Esophagus squamous epithelium (tissue), 5 donors: ENCODE data around the gene FAM174C. TPM values are rescaled to one million over a fixed set of nuclear protein-coding genes. Genes with fewer than 3 reads are reported as not detected.
A peak's percentile ranks its signal among the peaks of the same experiment; 100 is the strongest.

Experiments used
- DNase-seq: peaks from one replicate; lab custom pipeline; 2025; lab: John Stamatoyannopoulos, UW
- H3K27ac ChIP-seq, 4 donors: fragments of 200-600 bp; sonication (generic); one replicate each; pipeline ENCODE4 v1.5.1; 2016 to 2019; ENCODE audit warnings: mild to moderate bottlenecking in 1 of 4
- H3K27me3 ChIP-seq, 4 donors: fragments of 200-600 bp; sonication (generic); 1 replicate in 3 of 4; 2 replicates in 1 of 4; pipeline versions ENCODE4 v1.5.1 to v1.6.0; 2017 to 2021; ENCODE audit warnings: antibody characterized with exemption in 1 of 4
- H3K36me3 ChIP-seq, 3 donors: fragments of 200-600 bp; sonication (generic); one replicate each; pipeline ENCODE4 v1.5.1; 2016 to 2019
- H3K4me1 ChIP-seq, 3 donors: fragments of 200-600 bp; sonication (generic); one replicate each; pipeline ENCODE4 v1.5.1; 2017 to 2019
- H3K4me3 ChIP-seq, 4 donors: fragments of 200-600 bp; sonication (generic); 1 replicate in 3 of 4; 2 replicates in 1 of 4; pipeline ENCODE4 v1.5.1; 2016 to 2019; ENCODE audit warnings: mild to moderate bottlenecking in 2 of 4, moderate library complexity in 1 of 4
- H3K9me3 ChIP-seq, 3 donors: fragments of 200-600 bp; sonication (generic); one replicate each; pipeline ENCODE4 v1.5.1; 2016 to 2019
- POLR2A ChIP-seq, 4 donors: fragments of 450-650 bp; IDR thresholded peaks; one replicate each; pipeline ENCODE4 v1.6.1; 2017; ENCODE audit warnings: antibody characterized with exemption in 4 of 4, mild to moderate bottlenecking in 4 of 4, moderate library complexity in 3 of 4
- WGBS, 2 donors: methylation state at CpG; one replicate each; pipeline ENCODE4 v1.1.5; 2018; 5-methylcytosine and 5-hydroxymethylcytosine counted together
- intact Hi-C: fragments of 100-400 bp; cut with DNase I; formaldehyde crosslinking; loops from one replicate; pipeline ENCODE4 v1.15.0; 2022
- total RNA-seq, 4 donors: library from RNA; depleted of rRNA; stranded (reverse); fragments of >200 nt; gene quantifications; one replicate each; pipeline ENCODE4 v1.1.0, GENCODE V29; 2016
- TF ChIP-seq, protein P1 (sequence below), 6 experiments: fragments of 450-650 bp in 4 of 6; fragments of 200-600 bp in 2 of 6; sonication (generic) in 2 of 6; IDR thresholded peaks; one replicate each; pipeline ENCODE4 v1.5.1; 2016 to 2019; ENCODE audit warnings: antibody characterized with exemption in 6 of 6, mild to moderate bottlenecking in 4 of 6, moderate library complexity in 4 of 6
- donor health status: DM: yes; HTN: yes; CAD: no.

The FAM174C gene
- total RNA-seq, 4 donors from 2014 or later: 31.5 to 69.8 (median 50.5) TPM

DNA sequence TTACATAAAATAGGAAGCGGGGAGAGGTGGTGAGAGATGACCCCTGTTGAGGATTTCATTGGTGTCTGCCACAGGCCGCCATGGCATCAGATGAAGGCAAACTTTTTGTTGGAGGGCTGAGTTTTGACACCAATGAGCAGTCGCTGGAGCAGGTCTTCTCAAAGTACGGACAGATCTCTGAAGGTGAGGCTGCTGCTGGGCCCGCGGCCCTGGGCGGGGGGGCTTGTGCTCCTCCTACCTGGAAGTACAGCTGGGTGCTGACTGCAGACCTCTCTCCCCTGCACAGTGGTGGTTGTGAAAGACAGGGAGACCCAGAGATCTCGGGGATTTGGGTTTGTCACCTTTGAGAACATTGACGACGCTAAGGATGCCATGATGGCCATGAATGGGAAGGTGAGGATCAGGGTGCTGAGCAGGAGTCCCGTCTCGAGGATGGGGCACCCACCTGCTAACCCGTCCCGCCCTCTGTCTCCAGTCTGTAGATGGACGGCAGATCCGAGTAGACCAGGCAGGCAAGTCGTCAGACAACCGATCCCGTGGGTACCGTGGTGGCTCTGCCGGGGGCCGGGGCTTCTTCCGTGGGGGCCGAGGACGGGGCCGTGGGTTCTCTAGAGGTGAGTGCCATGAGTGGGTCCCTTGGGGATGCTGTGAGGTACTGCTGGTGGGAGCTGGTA, 4.3 kb upstream of the FAM174C start:
- H3K9me3 ChIP-seq: no peaks in the 10 kb centered on the region
- H3K36me3 ChIP-seq: peaks cover 24 to 50% (median 26%) of the 10 kb centered on the region in 3 donors
- H3K27me3 ChIP-seq: no peaks in the 10 kb centered on the region
- intact Hi-C loops: loop anchor here (10.0 kb wide), 1 partner anchor 134 kb away; the partner anchor contains the start of genes DAZAP1 and GAMT
- TF ChIP-seq, protein P1, sequence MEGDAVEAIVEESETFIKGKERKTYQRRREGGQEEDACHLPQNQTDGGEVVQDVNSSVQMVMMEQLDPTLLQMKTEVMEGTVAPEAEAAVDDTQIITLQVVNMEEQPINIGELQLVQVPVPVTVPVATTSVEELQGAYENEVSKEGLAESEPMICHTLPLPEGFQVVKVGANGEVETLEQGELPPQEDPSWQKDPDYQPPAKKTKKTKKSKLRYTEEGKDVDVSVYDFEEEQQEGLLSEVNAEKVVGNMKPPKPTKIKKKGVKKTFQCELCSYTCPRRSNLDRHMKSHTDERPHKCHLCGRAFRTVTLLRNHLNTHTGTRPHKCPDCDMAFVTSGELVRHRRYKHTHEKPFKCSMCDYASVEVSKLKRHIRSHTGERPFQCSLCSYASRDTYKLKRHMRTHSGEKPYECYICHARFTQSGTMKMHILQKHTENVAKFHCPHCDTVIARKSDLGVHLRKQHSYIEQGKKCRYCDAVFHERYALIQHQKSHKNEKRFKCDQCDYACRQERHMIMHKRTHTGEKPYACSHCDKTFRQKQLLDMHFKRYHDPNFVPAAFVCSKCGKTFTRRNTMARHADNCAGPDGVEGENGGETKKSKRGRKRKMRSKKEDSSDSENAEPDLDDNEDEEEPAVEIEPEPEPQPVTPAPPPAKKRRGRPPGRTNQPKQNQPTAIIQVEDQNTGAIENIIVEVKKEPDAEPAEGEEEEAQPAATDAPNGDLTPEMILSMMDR (IDR thresholded peaks at IDR 0.05): no peak
- TF ChIP-seq POLR2A (IDR thresholded peaks at IDR 0.05): no peak
- H3K4me3 ChIP-seq: peak overlapping the region in 3 of 4 donors; percentile 73 to 95 (median 81)
- DNase-seq: no peak
- peaks cover 74 to 88% (median 74%) of the 10 kb centered on the region in 3 donors for H3K4me1 ChIP-seq
- peak overlapping the region; percentile 98 to 100 (median 99) for H3K27ac ChIP-seq
- 43 to 46% methylated on average over 8 to 13 of the region's 26 CpGs for WGBS, 2 donors

DNA sequence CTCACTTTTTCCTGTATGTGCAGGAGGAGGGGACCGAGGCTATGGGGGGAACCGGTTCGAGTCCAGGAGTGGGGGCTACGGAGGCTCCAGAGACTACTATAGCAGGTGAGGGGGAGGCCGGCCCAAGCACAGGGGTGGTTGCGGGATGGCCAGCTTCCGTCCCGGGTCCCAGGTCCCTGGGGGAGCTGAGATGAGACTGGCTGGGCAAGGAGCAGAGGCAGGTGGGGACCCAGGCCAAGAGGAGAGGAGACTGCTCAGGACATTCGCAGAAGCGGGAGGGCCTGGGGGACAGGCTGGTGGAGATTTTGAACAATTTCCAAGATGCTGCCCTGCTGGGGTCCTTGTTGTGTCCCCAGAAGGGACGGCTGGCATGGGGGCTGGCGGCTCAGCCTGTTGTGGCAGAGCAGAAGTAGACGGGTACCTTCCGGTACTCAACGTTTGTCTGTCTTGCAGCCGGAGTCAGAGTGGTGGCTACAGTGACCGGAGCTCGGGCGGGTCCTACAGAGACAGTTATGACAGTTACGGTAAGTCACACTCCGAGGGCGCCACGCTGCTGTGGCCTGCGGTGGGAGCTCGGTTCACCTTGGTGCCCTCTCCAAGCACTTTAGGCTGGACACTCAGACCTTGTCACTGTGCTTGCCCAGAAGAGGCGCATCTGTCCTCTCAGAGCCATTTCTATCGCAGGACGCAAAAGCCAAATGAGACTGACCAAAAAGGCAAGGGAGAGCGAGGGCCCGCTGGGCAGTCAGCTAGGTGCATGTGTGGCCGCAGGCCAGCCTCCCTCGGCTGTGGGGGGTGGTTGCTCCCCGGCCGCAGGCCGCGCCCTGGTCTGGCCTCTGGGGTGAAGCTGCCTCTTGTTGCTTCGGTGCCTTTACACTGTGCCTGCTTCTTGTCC, 3.6 kb upstream of the FAM174C start:
- Histone ChIP-seq H3K4me3 (peak overlapping the region in 3 of 4 donors; percentile 73 to 95 (median 81)), H3K27ac (peak overlapping the region; percentile 98 to 100 (median 99)), H3K27me3 (no peaks in the 10 kb centered on the region), H3K36me3 (peaks cover 24 to 50% (median 26%) of the 10 kb centered on the region in 3 donors), H3K9me3 (no peaks in the 10 kb centered on the region), H3K4me1 (peaks cover 74 to 88% (median 78%) of the 10 kb centered on the region in 3 donors)
- no peak for DNase-seq
- WGBS, 2 donors: 68 to 69% methylated on average over 11 to 14 of the region's 37 CpGs
- TF ChIP-seq, protein P1 (IDR thresholded peaks at IDR 0.05): no peak
- TF ChIP-seq POLR2A (IDR thresholded peaks at IDR 0.05): no peak
- intact Hi-C loops: loop anchor here (10.0 kb wide), 1 partner anchor 133 kb away; the partner anchor contains the start of genes DAZAP1 and GAMT

DNA sequence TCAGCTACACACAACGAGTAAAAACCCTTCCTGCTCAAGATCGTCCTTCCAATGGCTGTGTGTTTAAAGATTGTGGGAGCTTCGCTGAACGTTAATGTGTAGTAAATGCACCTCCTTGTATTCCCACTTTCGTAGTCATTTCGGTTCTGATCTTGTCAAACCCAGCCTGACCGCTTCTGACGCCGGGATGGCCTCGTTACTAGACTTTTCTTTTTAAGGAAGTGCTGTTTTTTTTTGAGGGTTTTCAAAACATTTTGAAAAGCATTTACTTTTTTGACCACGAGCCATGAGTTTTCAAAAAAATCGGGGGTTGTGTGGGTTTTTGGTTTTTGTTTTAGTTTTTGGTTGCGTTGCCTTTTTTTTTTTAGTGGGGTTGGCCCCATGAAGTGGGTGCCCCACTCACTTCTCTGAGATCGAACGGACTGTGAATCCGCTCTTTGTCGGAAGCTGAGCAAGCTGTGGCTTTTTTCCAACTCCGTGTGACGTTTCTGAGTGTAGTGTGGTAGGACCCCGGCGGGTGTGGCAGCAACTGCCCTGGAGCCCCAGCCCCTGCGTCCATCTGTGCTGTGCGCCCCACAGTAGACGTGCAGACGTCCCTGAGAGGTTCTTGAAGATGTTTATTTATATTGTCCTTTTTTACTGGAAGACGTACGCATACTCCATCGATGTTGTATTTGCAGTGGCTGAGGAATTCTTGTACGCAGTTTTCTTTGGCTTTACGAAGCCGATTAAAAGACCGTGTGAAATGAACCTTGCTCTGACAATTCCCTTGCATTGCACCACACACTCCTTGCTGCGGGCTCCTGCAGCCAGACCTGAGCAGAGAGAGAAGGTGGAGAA, 2.7 kb upstream of the FAM174C start:
- peak overlapping the region in 2 of 4 donors; percentile 81 to 95 for H3K4me3 ChIP-seq

More for the DNA sequence above, 2.7 kb upstream of the FAM174C start:
- no peak for TF ChIP-seq POLR2A (IDR thresholded peaks at IDR 0.05)
- TF ChIP-seq, protein P1 (IDR thresholded peaks at IDR 0.05): no peak
- WGBS, 2 donors: 55 to 74% methylated on average over 26 to 32 of the region's 33 CpGs
- Histone ChIP-seq H3K9me3 (no peaks in the 10 kb centered on the region), H3K27ac (peak overlapping the region; percentile 94 to 100 (median 99)), H3K4me1 (peaks cover 69 to 85% (median 75%) of the 10 kb centered on the region in 3 donors), H3K36me3 (peaks cover 24 to 58% (median 26%) of the 10 kb centered on the region in 3 donors), H3K27me3 (no peaks in the 10 kb centered on the region)
- DNase-seq: no peak
- intact Hi-C loops: loop anchor here (10.0 kb wide), 1 partner anchor 132 kb away; the partner anchor contains the start of genes DAZAP1 and GAMT
